A673 (cell line): ENCODE results near the gene SACS. TPM values are rescaled to one million over a fixed set of nuclear protein-coding genes. Genes with fewer than 3 reads are reported as not detected.

ENCODE experiments used
- BruUV-seq: library from RNA; stranded (reverse); fragments of 400-500 nt; replicated peaks from 2 replicates; lab custom pipeline; 2021; lab: Mats Ljungman, UMichigan
- CTCF ChIA-PET: fragments of 300-600 bp; sonication (Branson Sonifier 250); formaldehyde crosslinking; loops from one replicate; lab custom pipeline; 2022; ENCODE audit warnings: antibody characterized with exemption; lab: Charles Lee
- POLR2A ChIA-PET: fragments of 300-600 bp; sonication (Branson Sonifier 250); formaldehyde crosslinking; loops from one replicate; lab custom pipeline; 2022; ENCODE audit warnings: antibody characterized with exemption; ENCODE audit not compliant: low non-redundant PET; lab: Charles Lee
- DNase-seq: peaks from one replicate; pipeline ENCODE4 v3.0.0-alpha.2; 2015; ENCODE audit warnings: low spot score
- H3K27ac ChIP-seq: fragments of 200-600 bp; sonication (generic); 2 replicates; pipeline ENCODE4 v1.5.1; 2016; ENCODE audit warnings: mixed run types, low read depth, mild to moderate bottlenecking, mixed read lengths, antibody characterized with exemption, low read length; ENCODE audit not compliant: poor library complexity, severe bottlenecking
- H3K27me3 ChIP-seq: fragments of 200-600 bp; sonication (generic); replicated peaks from 2 replicates; pipeline ENCODE4 v1.6.1; 2017; ENCODE audit warnings: mixed run types, low read depth, mild to moderate bottlenecking, mixed read lengths, antibody characterized with exemption, low read length; ENCODE audit not compliant: insufficient read depth, poor library complexity
- H3K36me3 ChIP-seq: fragments of 200-600 bp; sonication (generic); 2 replicates; pipeline ENCODE4 v1.6.1; 2016; ENCODE audit warnings: mixed run types, mild to moderate bottlenecking, mixed read lengths, antibody characterized with exemption, low read length; ENCODE audit not compliant: insufficient read depth, poor library complexity, severe bottlenecking
- H3K4me1 ChIP-seq: fragments of 200-600 bp; sonication (generic); 2 replicates; pipeline ENCODE4 v1.6.1; 2017; ENCODE audit warnings: mixed run types, mild to moderate bottlenecking, mixed read lengths, antibody characterized with exemption, low read length; ENCODE audit not compliant: insufficient read depth, poor library complexity, severe bottlenecking
- H3K4me3 ChIP-seq: fragments of 200-600 bp; sonication (generic); 2 replicates; pipeline ENCODE4 v1.5.1; 2016; ENCODE audit warnings: low read depth, mixed run types, mild to moderate bottlenecking, mixed read lengths, low read length; ENCODE audit not compliant: poor library complexity, severe bottlenecking
- H3K9me3 ChIP-seq: fragments of 200-600 bp; sonication (generic); 2 replicates; pipeline ENCODE4 v1.6.1; 2016; ENCODE audit warnings: mixed run types, low read depth, mild to moderate bottlenecking, mixed read lengths, antibody characterized with exemption, low read length; ENCODE audit not compliant: poor library complexity, severe bottlenecking
- CTCF ChIP-seq: fragments of 300-800, 200-600 bp; sonication (generic); conservative IDR thresholded peaks from 2 replicates; pipeline ENCODE4 v1.5.1; 2017; ENCODE audit warnings: low read depth, mild to moderate bottlenecking, antibody characterized with exemption, low read length, moderate library complexity, mixed read lengths
- EZH2 ChIP-seq: fragments of 200-600 bp; sonication (generic); IDR thresholded peaks from 2 replicates; pipeline ENCODE4 v1.6.1; 2017; ENCODE audit warnings: borderline replicate concordance, low read depth, mild to moderate bottlenecking, mixed read lengths, antibody characterized with exemption, low read length; ENCODE audit not compliant: poor library complexity, severe bottlenecking
- intact Hi-C: fragments of 100-400 bp; cut with micrococcal nuclease; formaldehyde crosslinking; loops from one replicate; pipeline ENCODE4 v1.10.0; 2022; ENCODE audit not compliant: unreplicated experiment
- total RNA-seq: library from RNA; stranded (reverse); gene quantifications from 2 replicates; pipeline ENCODE4 v1.2.3, GENCODE V29; 2021

The SACS gene
- total RNA-seq, 1 experiment from 2014 or later = 35.9 TPM

- Histone ChIP-seq H3K4me3 (no peak overlapping the region), H3K36me3 (peaks cover 11% of the 10 kb centered on the region), H3K27me3 (no peaks in the 10 kb centered on the region), H3K9me3 (no peaks in the 10 kb centered on the region), H3K27ac (no peak overlapping the region), H3K4me1 (no peaks in the 10 kb centered on the region)
- intact Hi-C loops = no loop called here
- no peak for DNase-seq
- no TSS peak for BruUV-seq
- ChIA-PET POLR2A (no interaction called here), CTCF (no interaction called here)
- TF ChIP-seq CTCF = no peak
Observed at GRCh38 chr13:23348262-23349127, 85.0 kb downstream of the SACS start.

GRCh38 chr13:23347601-23348000 is 85.9 kb downstream of the SACS start:
- intact Hi-C loops = no loop called here
- ChIA-PET CTCF (no interaction called here), POLR2A (no interaction called here)
- Histone ChIP-seq H3K4me3 (no peak overlapping the region), H3K9me3 (peaks cover 4% of the 10 kb centered on the region), H3K27ac (no peak overlapping the region), H3K36me3 (peaks cover 11% of the 10 kb centered on the region), H3K27me3 (no peaks in the 10 kb centered on the region), H3K4me1 (no peaks in the 10 kb centered on the region)
- TF ChIP-seq EZH2 (no peak), CTCF (no peak)
- no peak for DNase-seq
- BruUV-seq = no TSS peak

- no TSS peak for BruUV-seq
- CTCF ChIA-PET = no interaction called here
- Histone ChIP-seq H3K27me3 (no peaks in the 10 kb centered on the region), H3K9me3 (peaks cover 6% of the 10 kb centered on the region), H3K27ac (no peak overlapping the region), H3K4me3 (no peak overlapping the region), H3K36me3 (peaks cover 20% of the 10 kb centered on the region), H3K4me1 (no peaks in the 10 kb centered on the region)
- no peak for TF ChIP-seq EZH2
- TF ChIP-seq CTCF = no peak
- intact Hi-C loops = no loop called here
- no peak for DNase-seq
- POLR2A ChIA-PET = no interaction called here
Observed at GRCh38 chr13:23344931-23345595, 88.4 kb downstream of the SACS start.
